Measurements from ENCODE around the gene LCE1C.

DNA sequence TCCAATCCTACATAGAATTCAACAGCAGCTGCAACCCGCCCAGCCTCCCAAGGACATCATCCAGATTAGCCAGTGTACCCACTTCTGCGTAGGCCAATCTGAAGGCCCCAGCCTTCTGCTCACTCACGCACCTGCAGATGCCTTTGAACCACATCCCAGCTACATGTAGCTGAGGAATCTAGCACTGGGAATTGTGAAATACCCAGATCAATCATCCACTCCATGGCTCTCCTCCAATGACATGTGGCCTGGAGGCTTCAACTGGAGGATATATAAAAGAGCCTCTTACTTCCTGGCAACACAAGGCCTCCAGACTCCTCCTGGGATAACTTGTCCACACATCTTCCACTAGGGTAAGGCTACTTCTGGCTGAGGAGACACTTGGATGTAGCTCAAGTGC, 36.1 kb upstream of the LCE1C start, which contains the start of gene LCE6A:
- no peak for TF ChIP-seq EZH2 (IDR thresholded peaks at IDR 0.05; ENCODE audit: borderline replicate concordance, low read length)
- TF ChIP-seq, protein P1, sequence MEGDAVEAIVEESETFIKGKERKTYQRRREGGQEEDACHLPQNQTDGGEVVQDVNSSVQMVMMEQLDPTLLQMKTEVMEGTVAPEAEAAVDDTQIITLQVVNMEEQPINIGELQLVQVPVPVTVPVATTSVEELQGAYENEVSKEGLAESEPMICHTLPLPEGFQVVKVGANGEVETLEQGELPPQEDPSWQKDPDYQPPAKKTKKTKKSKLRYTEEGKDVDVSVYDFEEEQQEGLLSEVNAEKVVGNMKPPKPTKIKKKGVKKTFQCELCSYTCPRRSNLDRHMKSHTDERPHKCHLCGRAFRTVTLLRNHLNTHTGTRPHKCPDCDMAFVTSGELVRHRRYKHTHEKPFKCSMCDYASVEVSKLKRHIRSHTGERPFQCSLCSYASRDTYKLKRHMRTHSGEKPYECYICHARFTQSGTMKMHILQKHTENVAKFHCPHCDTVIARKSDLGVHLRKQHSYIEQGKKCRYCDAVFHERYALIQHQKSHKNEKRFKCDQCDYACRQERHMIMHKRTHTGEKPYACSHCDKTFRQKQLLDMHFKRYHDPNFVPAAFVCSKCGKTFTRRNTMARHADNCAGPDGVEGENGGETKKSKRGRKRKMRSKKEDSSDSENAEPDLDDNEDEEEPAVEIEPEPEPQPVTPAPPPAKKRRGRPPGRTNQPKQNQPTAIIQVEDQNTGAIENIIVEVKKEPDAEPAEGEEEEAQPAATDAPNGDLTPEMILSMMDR (conservative IDR thresholded peaks at IDR 0.05 in 1 of 2, IDR thresholded peaks at IDR 0.05 in 1 of 2; ENCODE audit: extremely low read depth in 1 of 2, insufficient read depth in 1 of 2, low read depth in 1 of 2, low read length in 2 of 2), result no peak
